Measurements from ENCODE around the gene ZNF76. TPM values are rescaled to one million over a fixed set of nuclear protein-coding genes. Genes with fewer than 3 reads are reported as not detected.

ZNF76 gene
- polyA plus RNA-seq (ENCODE audit: insufficient read length): 26.9 TPM

- peak; percentile 83 for DNase-seq (ENCODE audit: low read depth)
Observed at GRCh38 chr6:35259194-35259947, at the start of gene ZNF76. ZNF76 (plus strand) TSS chr6:35259735; CDS start chr6:35281152, 21,417 bp downstream.

- no peak for DNase-seq (ENCODE audit: low read depth)
Observed at GRCh38 chr6:35213298-35213791, 46.2 kb upstream of the ZNF76 start.

- peak; percentile 19 for DNase-seq (ENCODE audit: low read depth)
Observed at GRCh38 chr6:35213824-35214756, 45.4 kb upstream of the ZNF76 start, which contains the start of gene SCUBE3. SCUBE3 (plus strand) TSS chr6:35213956; CDS start chr6:35214419, 463 bp downstream.

- no peak for DNase-seq (ENCODE audit: low read depth)
Observed at GRCh38 chr6:35214869-35215664, 44.5 kb upstream of the ZNF76 start.

- DNase-seq (ENCODE audit: low read depth): no peak
Observed at GRCh38 chr6:35215665-35216411, 43.7 kb upstream of the ZNF76 start.

- DNase-seq (ENCODE audit: low read depth): no peak
Observed at GRCh38 chr6:35216412-35216732, 43.2 kb upstream of the ZNF76 start.

GRCh38 chr6:35216851-35217811 lies 42.4 kb upstream of the ZNF76 start:
- no peak for DNase-seq (ENCODE audit: low read depth)

- DNase-seq (ENCODE audit: low read depth): no peak
Observed at GRCh38 chr6:35218021-35218420, 41.5 kb upstream of the ZNF76 start.

GRCh38 chr6:35218456-35218855 lies 41.1 kb upstream of the ZNF76 start:
- DNase-seq (ENCODE audit: low read depth): no peak

- no peak for DNase-seq (ENCODE audit: low read depth)
Observed at GRCh38 chr6:35219683-35220326, 39.7 kb upstream of the ZNF76 start.

GRCh38 chr6:35220711-35221110 lies 38.8 kb upstream of the ZNF76 start:
- no peak for DNase-seq (ENCODE audit: low read depth)

GRCh38 chr6:35223396-35223795 lies 36.1 kb upstream of the ZNF76 start:
- DNase-seq (ENCODE audit: low read depth): no peak

GRCh38 chr6:35224720-35225119 lies 34.8 kb upstream of the ZNF76 start:
- DNase-seq (ENCODE audit: low read depth): no peak

- DNase-seq (ENCODE audit: low read depth): no peak
Observed at GRCh38 chr6:35228481-35228880, 31.1 kb upstream of the ZNF76 start.

GRCh38 chr6:35229304-35229703 lies 30.2 kb upstream of the ZNF76 start:
- DNase-seq (ENCODE audit: low read depth): no peak

- no peak for DNase-seq (ENCODE audit: low read depth)
Observed at GRCh38 chr6:35230498-35230897, 29.0 kb upstream of the ZNF76 start.

- DNase-seq (ENCODE audit: low read depth): no peak
Observed at GRCh38 chr6:35230950-35231349, 28.6 kb upstream of the ZNF76 start.

- DNase-seq (ENCODE audit: low read depth): no peak
Observed at GRCh38 chr6:35231563-35231962, 28.0 kb upstream of the ZNF76 start.

- no peak for DNase-seq (ENCODE audit: low read depth)
Observed at GRCh38 chr6:35234901-35235300, 24.6 kb upstream of the ZNF76 start.

Data from forelimb muscle (tissue), 1 donor.